CD4-positive, alpha-beta T cell treated with Interleukin-6 for 4 hours (primary cell): Measurements from ENCODE around the gene PTCH1.

Experiments used
- DNase-seq: peaks from one replicate; pipeline ENCODE4 v3.0.0-alpha.2; 2020; ENCODE audit warnings: mixed read lengths

The PTCH1 gene

DNA sequence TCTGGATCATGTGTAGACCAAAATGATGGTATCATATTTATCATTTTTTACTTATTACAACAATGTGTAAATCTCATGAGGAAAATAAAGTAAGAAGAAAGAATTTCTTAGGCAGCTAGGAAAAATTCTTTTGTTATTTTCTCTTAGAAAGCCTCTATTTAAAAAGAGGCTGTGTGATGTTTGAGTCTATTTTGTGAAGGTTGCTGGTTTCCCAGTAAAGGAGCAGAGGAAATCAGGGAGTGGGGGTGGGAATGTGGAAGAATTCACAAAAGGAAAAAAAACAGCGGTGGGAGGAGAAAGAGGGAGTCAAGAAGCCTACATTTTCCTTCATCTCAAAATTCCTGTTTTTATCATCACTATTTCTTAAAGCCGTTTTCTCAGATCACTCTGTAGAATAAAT lies 20.1 kb downstream of the PTCH1 start:
- no peak for DNase-seq

DNA sequence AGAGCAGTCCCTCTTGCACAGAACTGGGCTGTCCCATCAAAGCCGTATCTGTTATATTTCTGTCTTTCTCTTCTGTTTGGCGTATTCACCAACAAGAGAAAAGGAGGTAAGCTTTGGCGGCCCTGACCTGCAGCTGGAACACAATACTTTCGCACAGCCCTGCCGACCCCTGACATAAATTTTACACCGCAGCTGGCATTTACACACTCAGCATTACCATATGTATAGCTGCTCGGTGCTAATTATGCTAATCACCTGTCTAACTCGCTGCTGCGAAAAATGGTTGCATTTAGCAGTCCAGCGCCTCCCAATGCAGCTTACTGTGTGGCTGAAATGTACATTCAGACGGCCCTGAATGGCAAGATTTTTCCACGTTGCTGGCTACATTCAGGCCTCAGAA lies 20.8 kb downstream of the PTCH1 start:
- DNase-seq, result no peak

DNA sequence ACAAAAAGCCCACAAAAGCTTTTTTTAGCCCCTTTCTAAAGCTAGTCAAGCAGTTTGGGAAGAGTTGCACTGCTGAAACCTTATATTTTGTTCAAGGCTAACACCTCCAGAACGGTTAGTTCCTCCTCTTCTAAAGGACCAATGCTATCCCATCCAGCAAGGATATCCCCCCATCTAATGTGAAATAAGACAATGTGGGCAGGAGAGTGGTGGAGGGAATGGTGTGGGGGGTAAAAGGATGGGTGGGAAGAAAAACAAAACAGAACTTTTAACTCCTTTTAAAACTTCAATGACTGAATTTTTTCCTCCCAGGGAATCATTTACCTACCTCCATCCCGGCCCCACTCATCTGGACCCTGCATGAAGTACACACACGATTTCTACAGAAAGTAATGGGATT lies 21.2 kb downstream of the PTCH1 start:
- DNase-seq, result no peak

DNA sequence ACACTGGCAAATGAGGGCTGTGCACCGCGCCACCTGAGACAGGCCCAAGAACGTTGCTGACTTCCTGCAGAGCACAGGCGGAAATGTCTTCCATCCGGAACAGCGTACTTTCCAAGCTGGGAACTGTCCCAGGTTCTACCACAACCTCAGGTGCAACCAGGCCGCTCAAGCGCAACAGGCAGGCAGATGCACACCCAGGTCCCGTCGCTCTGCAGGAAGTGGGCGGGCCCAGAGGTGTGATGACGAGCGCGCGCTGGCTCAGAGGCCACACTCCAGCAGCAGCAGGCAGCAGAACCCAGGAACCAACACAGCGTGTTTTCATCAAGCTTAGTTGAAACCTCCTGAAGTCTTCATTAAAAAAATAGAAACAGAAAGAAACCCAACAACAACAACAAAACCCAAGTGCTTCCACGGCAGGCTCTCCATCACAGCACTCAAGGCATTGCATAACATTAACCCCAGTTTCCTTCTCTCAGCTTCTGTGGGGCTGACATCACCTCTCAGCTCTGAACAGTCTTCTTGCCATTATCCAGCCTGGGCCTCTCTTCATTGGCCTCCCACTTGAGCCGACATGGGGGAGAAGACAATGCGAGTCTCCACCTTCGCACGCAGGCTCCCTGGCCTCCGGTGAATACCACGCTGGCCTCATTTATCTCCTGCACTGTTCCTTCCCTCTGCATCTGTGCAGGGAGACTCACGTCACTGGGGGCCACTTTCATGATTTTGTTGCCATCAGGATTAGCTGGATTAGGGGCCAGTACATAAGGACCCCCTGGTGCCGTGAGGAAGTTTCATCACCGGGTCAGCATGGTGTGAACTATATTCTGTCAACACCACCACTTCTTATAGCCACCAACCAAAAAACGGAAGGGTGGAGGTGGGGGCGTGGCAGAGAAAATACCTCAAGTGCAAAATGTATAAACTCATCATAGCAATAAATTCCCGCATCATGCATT lies 22.1 kb downstream of the PTCH1 start:
- DNase-seq, result peak; percentile 88

DNA sequence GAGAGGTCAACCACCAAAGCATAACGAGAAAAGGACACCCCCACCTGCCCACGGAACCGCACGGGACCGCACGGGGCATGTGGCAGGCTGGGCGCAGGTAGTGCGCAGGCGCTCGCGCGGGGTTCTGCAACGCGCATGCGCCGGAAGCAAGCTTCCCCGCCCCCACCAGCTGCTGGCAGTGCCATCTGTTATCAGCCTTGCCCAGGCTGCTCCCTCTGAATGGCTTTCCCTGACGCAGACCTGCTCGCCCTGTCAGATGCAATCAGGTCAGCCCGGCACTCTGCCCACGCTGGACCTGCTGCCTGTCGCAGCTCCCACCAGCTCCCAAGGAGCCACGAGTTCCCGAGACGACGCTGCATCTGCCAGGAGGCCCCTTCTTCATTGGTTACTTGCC lies 22.8 kb downstream of the PTCH1 start:
- DNase-seq, result peak; percentile 9

DNA sequence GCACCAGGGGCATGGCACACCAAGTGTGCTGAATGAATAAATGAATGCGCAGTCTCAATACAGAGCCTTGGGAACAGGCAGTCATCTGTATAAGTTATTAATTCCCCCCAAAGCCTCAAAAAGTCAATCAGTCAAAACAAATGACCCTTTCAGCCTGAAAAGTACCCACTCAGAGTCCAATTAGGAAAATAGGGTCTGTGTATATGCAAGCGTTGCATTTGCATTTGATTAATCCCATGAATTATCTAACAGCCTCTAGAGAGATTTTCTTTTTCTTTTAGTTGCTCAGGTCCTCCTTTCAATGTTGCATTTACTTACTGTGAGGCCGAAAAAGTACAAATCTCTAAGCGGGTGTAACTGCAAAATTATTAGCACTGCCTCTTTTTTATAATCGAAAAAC lies 23.4 kb downstream of the PTCH1 start:
- no peak for DNase-seq

DNA sequence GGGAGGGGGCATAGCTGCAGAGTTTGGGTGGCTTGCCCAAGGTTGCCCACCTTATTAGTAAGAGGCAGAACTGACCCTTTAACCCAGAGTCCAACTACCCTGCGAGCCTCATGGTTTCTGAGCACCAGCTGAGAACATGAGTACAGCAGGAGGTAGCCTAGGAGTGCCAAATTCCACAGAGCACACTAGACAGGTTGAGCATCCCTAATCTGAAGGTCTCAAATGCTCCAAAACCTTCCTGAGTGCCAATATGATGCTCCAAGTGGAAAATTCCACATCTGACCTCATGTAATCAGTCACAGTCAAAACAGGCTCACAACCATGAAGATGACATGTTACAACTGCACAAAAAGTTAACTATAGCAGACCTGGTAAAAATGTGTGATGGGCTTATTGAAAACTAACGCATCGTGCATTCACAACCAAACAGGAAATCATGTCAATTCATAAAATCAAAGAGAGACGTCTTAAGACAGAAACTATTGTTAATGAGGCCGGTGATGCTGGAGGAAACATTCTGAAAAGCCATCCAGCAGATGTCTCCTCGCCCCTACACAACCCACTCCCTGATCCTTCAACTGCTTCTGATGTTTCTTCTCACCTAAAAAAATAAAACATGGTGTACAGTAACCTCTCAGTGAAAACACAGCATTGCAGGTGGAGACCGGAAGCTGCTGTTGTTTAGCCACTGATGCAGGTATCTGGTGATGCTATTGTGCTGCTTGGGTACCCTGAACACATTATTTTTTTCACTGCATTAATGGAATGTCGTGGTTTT lies 25.0 kb downstream of the PTCH1 start:
- DNase-seq, result peak; percentile 9

DNA sequence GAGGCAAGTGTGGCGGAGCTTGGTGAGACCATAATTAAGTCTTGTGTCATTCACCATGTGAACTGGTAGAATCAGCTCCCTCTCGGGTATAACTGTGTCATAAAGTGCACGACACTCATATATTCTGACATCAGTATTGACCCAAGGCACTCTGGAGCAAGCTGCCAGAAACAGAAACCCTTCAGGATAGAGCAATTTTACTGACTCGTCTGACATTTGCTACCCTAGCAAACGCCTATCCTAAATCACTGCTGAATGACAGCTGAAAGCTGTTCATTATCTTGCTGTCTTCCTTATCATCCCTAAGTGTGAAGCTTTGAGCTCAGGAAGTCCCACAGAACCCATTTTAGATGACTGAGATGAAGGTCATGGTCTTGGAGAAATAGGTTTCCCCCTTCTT lies 27.8 kb downstream of the PTCH1 start:
- DNase-seq, result no peak

DNA sequence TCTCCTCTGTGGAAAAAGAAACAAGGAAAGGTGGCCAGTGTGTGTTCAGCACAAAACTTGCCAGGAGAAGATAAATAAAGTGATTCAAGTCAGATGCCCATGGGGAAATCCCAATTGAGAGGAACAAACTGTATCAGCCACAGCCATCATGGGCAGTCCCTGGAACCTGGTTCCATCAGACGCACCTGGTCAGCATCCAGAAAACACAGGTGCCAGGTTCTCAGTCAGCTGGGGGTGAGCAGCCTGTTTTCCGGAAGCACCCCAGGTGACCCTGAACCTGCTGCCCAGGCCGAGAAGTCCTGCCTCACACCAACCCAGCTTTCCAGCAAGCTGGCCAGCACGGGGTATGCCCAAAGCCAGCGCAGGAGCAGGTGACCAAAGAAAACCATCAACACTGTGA lies 30.5 kb downstream of the PTCH1 start:
- DNase-seq, result no peak

DNA sequence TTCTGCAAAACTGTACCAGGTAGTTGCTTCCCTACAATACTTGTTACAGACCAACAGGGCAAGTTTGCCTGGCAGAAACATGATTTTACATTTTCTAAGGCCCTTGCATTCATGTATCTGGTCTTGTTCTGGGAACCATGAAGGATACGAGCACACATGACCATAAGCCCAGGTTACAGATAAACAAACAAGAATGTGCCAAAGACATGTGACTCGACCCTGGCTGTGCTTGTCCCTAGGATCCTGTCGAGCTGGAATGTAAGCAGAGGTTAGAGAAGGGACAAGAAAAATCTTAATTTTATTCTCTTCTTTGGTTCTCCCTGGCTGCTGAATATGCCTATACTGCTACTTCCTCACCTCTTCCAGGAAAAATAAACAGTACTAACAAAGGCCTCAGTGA lies 32.5 kb downstream of the PTCH1 start:
- DNase-seq, result no peak

DNA sequence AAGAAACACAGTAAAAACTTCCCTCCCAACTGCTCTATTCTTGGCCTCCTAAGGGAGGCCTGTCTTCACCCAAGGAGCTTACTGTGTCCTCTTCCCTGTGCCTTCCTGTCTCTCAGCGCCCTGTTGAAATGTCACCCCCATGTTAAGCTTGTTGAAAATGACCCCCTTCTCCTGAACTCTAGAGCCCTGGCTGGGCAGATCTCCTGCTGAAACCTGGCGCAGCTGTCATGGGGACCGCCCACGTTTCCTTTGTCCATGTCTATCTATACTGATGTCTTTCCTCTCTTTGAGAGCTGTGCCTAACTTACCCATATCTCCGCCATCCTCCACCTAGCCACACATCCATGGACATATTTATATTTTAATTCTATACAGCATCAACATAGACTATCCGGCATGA lies 33.3 kb downstream of the PTCH1 start:
- DNase-seq, result no peak

DNA sequence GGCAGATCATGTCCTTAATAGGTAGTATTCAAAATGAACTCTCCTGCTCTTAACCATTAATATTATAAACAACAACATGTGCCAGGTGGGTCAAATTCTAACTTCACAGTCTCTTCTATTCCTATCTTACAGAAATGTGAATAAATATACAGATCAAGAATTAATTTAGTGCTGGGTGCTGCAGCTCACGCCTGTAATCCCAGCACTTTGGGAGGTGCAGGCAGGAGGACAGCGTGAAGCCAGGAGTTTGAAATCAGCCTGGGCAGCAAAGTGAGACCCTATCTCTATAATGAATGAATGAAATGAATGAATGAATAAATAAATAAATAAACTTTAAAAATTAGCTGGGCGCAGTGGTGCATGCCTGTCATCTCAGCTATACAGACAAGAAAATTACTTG lies 34.1 kb downstream of the PTCH1 start:
- DNase-seq, result no peak

DNA sequence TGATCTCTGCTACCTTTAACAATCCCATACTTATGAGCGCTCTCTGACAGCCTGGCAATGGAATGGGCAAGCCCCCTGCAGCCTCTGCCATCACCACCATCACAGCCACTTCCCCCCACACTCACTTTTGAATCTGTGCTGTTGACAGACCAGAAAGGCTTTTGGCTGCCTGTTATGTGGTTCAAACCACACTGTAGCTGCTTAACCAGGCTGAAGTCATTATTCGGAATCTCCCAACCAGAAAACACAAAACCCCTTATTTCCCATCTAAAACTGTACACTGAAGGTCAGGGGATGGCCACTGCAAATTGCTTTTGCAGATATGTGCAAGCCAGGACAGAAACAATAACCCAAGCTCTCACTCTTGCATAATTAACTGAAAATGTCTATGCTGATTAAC lies 35.8 kb downstream of the PTCH1 start:
- no peak for DNase-seq

DNA sequence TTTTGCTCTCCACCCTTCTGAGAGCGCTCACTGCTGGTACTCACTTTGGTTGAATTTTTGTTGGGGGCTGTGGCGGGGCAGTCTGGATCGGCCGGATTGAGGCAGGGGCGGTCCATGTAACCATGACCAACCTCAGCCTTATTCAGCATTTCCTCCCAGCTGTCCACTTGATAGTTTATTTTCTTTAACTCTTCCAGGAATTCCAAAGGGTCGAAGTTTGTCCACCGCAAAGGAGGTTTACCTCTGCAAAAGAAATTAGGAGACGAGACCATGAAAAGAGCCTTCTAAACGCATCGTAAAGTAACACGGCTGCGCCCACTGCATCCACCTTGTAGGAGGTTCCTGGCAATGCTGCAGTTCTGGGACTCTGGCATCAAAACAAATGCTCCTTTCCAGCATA lies 36.4 kb downstream of the PTCH1 start:
- no peak for DNase-seq

DNA sequence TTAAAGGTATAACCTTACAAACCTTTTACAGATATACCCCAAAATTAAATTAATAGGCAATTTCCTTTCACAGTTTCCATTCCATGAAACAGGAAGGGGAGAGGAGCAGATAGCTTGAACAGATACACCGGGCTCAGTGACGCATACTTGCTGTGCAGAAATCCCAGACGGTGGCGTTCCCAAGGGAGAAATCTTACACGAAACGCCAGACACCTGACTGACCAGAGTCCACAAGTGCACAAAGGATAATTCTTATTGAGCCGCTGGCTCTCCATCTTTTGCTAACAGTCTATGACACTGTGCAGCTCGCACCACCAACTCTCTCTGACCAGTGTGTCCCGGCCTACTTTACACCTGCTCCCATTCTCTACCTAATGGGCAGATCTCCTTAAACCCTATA lies 37.4 kb downstream of the PTCH1 start:
- DNase-seq, result no peak

DNA sequence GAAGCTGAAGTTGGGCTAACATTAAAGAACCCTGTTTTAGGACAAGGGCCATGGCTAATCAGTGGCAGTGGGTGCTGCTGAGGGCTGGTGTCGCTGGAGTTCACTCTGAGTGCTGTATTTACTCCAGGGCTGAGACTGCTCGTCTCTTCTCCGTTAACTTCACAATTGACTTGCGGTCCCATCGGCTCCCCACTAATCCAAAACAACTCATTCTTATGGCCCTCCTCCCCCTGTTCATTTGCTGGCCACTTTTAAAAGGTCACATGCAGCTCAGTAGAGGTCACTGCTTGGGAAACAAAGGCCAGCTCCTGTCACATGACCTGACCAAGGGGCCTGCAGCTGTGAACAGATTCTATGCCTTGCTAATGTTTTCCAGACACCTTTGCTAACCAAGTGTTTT lies 38.4 kb downstream of the PTCH1 start:
- DNase-seq, result no peak

DNA sequence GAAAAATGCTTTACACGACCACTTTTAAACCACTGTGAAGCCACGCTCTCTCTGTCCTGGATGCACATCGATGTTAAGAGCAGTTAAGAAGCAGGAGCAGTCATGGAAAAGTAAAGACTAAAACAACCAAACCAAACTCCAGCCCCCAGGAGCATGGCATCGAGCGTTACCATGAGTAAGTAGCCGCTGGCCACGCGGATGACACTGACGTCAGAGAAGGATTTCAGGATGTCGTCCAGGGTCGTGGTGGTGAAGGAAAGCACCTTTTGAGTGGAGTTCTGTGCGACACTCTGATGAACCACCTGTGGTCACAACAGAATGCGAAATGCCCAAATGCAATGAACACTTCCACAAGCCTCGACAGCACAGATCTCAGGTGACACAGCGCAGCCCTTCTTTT lies 38.9 kb downstream of the PTCH1 start:
- no peak for DNase-seq

DNA sequence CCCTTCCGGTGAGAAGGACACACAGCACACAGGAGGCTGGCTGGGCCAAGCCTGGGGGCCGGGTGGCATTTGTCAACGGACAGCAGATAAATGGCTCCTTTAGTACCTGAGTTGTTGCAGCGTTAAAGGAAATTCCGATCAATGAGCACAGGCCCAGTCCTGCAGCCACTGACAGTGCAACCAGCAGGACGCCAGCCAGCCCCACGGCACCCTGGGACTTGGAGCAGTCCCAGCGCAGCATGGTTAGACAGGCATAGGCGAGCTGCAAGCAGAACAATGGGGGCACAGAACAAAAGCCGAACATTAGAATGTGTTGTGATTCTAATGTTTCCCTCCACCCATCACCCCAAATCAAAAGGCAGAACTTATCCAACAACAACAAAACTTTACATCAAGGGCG lies 39.3 kb downstream of the PTCH1 start:
- DNase-seq, result no peak

DNA sequence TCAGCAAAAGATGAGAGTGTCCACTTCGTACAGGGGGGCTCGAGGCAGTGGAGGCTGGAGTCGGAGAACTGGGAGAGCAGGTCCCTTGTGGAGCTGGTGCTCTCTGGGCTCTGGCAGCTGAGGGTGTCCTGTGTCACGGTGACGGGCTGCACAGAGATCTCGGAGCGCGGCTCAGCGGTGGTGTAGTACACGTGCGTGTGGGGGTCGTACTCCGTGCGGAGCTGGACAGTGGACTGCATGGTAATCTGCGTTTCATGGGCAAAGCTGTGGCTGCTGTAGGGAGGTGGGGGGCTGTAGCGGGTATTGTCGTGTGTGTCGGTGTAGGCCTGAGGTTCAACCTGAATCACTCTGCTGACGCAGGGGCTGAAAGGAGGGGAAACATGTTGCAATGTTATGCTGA lies 48.0 kb downstream of the PTCH1 start:
- no peak for DNase-seq

DNA sequence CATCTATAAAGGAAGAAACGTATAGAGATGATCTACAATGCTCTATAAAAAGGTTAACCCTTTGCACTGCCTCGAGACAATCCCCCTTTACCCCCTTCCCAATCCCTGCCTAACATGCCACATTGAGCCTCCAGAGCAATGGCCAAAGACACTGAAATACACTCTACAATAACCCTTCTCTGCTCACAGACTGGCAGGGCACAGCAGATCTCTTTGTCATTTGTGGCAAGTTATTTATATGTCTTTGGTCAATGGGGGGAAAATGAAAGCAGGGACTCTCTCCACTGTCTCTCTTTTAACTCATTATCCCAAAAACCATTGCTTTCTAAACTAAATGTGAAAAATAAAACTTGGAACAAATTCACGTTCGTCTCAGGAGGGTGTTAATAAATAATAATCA lies 51.7 kb downstream of the PTCH1 start:
- DNase-seq, result no peak

DNA sequence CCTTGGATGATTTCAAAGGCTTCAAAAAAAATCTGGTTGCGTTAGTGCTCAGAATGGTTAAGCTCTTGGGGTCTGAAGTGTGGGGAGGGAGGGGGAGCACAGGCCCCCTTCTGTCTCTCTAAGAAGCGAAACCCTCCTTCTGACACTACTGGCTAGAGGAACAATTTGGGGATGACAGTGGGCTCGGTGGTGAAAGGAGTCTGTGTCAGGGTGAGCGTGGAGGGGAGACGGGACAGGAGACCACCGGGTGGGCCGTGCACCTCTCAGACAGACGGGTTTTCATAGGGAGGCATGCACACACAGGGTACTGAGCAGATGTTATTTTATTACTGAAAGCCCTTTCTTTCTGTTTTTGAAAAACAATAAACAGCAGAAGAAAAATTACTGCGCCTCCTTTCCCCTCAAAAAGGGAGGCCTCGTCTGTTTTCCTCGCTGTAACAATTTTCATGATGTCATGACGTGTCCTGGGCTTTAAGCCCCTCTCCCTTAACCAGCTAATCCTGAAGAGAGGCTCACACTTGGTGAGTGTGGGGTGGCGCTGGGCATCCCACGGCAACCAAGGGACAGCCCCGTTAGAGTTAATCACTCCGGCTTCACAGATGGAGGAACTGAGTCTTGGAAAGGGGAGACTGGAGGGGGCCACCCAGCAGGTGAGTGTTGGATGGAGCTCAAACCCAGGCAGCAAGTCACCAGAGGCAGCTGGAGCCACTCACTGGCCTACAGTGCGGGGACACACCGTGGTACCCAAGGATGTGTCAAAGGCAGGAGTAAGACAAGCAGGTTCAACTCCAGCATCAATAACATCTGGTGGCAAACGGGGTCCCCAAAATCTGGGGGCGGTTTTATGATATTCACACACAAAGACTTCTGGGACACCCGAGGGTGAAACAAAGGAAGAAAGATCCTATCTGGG lies 53.4 kb downstream of the PTCH1 start:
- DNase-seq, result no peak

DNA sequence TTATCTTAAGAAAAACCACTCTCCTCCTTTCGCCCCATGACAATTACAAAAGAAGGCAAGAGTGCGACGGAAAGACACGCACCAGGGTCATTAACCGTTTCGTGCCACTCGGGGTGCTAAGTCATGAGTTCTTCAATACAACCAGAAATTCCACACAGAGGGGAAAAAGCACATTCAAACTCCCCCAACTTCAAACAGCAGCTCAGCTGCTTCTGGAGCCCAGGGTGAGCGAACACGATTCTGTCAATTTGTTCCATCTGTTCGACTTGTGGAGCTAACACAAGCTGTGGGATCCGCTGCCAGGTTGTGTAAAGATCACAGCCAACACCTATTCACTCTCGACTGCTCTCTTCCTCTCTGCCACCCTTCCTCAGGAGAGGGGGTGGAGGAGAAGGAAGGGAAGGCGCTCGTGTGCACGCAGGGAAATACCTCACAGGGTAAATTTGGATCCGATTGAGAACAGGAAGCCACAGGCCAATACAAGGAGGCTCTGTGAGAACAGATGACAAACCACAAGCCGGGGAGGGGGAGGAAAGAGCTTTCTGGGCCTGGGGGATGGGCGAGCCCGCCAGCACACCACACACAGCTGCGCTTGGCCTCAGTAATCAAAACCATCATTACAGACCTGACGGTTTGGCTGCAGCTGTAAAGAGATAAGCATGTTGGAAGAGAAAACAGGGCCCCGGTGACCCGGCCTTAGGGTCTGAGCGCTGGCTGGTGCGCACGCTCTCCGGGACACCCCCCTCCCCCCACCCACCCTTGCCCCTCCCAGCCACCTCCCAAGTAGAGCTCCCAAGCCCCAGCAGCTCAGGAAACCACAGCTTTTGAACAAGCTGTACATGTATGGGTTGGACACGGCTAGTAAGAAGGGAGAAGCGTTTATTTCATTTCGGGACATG lies 54.3 kb downstream of the PTCH1 start:
- peak; percentile 86 for DNase-seq
